ENCODE data around the gene OR5L2.
"Not testable (repeated sequence)": the region's sequence is repeated elsewhere in the genome, so short reads cannot be mapped to it uniquely, and the experiment has no call there.

The OR5L2 gene

GRCh38 chr11:55826919-55827318 is at the start of gene OR5L2:
Gene OR5L2 (plus strand): TSS chr11:55827219. CDS start chr11:55827219, 0 bp downstream.
- no peak for FAIRE-seq

GRCh38 chr11:55791606-55792005 is 35.4 kb upstream of the OR5L2 start:
- no peak for FAIRE-seq

- no peak for FAIRE-seq
Observed at GRCh38 chr11:55793321-55793720, 33.7 kb upstream of the OR5L2 start.

DNA sequence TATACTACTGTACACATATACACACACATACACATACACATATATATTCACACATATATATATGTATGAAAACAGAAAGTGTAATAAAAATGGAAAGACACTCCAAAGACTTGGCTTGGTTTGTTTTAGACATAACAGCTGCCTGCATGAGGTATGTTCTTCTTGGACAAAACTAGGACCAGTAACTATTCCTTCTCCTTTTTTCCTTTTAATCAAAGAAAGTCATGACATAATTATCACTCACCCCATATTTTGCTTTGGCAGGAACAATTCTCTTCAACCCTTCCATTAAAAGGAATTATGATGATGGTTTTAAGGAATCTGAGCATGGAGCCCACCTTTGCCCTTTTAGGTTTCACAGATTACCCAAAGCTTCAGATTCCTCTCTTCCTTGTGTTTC is 31.8 kb upstream of the OR5L2 start, which contains the start of gene OR5D14:
OR5D14 (plus strand) TSS at position 301 of the 400 bp plus-strand sequence; CDS start at position 301, 0 bp downstream.
- FAIRE-seq, result no peak

DNA sequence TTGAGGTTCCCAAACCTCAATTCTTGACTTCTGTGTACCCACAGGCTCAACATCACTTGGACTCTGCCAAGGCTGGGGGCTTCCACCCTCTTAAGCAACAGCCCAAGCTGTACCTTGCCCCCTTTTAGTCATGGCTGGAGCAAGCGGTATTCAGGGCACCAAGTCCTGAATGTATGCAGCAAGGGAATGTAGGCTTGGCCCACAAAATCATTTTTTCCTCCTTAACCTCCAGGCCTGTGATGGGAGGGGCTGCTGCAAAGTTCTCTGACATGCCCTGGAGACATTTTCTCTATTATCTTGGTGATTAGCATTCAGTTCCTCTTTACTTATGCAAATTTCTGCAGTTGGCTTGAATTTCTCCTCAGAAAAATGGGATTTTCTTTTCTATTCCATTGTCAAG is 20.8 kb upstream of the OR5L2 start:
- FAIRE-seq, result no peak

DNA sequence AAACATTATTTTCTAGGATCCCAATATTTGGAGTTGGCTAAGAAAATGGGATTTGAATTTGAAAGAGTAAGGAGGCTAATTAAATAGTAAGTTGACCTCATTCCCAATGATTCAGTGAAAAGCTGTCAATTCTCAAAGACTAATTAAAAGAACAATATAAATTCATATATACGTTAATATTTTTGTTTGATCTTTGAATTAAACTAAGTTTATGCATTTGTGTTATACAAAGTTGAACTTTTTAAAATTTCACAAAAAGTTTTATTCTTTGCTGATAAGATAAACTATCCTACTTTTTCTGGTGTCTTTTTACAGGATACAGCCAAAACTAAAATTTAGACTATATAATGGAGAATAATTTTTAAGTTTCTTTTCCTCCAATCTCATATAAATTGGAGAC is 16.0 kb upstream of the OR5L2 start, which contains the start of gene OR5L1:
OR5L1 (plus strand) TSS at position 301 of the 400 bp plus-strand sequence. CDS start 100 bp downstream, outside the sequence.
- FAIRE-seq, result no peak

DNA sequence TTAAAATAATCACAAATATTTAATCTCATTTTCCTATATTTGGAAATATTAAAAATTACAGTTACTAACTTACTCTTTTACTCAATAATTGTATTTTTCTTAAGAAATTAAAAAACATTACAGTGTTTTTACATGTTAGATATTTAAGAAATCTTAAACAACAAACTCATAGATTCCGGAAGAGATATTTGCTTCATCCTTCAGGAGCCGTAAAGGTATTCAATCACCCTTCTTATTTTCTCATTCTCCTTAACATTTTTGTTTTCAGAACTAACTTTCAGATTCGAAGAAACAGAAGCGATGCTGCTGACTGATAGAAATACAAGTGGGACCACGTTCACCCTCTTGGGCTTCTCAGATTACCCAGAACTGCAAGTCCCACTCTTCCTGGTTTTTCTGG is 7.7 kb upstream of the OR5L2 start, which contains the start of gene OR5D18:
OR5D18 (plus strand) TSS at position 301 of the 400 bp plus-strand sequence; CDS start at position 301, 0 bp downstream.
- no peak for FAIRE-seq

GRCh38 chr11:55838452-55838851 is 11.4 kb downstream of the OR5L2 start, which contains the start of gene OR5D16:
Gene OR5D16 (plus strand): TSS chr11:55838752. CDS start chr11:55838752, 0 bp downstream.
- no peak for FAIRE-seq

DNA sequence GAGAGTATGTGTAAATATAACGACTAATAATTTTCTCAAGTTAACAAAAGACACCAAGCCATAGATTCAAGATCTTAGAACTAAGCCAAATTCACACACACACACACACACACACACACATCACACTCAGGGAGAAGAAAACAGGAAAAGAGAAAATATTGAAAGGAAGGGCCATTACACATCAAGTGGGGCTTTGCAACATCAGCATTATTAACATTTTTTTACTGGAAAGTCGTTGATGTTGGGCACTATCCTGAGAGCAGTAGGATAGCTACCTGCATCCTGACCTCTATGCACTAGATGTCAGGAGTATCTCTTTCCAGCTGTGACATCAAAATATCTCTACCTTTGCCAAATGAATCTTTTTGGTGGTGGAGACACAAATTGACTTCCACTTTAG is 20.4 kb downstream of the OR5L2 start:
- FAIRE-seq, result no peak

DNA sequence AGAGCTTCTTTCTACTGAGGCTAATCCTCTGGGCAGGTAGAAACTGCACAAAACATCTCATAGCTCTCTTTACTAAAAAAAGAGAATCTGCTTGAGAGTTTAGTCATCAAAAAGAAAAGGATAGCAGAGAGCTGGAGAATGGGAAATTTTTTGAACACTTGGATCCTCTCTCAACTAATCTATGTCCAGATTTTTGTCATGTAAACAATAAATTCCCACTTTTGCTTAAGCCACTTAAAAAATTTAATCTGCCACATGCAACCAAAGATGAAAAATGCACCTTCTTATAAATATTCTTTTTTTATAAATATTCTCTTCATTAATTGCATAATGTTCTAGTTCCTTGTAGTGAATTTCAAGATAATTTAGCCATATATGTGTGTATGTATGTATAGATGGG is 22.0 kb downstream of the OR5L2 start:
- FAIRE-seq, result no peak

DNA sequence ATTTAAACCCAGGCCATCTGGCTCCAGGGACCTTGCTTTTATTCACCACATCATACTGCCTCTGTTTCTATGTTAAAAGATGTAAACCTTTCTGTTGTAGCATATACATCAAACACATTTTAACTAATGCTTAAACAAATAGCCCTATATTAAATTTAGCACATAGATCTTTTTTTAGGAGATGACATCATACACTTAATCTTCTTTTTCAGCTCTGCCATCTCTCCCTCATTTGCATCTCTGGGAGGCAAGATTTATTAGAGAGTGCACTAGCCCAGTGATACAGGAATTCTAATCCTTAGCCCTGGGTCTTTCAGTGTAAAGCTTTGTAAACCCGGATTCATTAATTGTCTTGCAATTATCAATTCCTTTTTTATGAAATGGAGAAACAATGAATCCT is 25.1 kb downstream of the OR5L2 start:
- FAIRE-seq, result no peak

DNA sequence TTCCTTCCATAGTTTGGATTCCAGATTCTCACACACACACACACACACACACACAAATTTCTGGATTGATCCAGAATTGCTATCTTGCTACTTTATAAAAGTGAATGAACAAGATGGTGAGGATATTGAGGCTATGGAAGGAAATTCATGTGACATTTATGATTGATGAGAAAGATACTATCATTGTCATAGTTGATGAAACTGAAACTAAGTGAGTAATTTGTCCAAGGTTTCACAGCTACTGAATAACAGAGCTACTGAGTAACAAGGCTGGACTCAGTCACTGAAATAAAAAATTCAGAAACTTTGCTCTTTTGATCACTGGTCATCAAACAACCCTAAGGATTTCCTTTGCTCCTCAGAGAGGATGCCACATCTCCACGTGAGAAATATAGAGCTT is 27.7 kb downstream of the OR5L2 start:
- FAIRE-seq, result no peak

DNA sequence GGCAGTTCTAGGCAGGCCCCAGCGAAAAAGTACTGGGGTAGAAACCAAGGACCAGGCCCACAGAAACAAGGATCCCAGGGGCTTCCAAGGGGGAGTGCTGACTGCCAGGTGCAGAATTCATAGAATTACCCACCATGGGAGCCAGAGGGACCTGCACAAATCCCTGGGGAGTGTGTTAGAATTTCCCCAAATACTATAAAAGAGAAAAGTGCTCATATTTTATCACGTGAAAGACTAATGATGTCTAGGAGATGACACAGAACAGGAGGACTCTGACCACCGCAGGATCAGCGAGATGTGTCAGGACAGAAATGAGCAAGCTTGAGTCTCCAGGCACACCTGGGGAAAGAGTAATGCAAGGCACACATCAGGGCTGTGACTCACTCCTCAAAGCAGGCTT is 40.3 kb downstream of the OR5L2 start:
- not testable (repeated sequence) for FAIRE-seq

GRCh38 chr11:55872731-55873130 is 45.7 kb downstream of the OR5L2 start:
- not testable (repeated sequence) for FAIRE-seq

DNA sequence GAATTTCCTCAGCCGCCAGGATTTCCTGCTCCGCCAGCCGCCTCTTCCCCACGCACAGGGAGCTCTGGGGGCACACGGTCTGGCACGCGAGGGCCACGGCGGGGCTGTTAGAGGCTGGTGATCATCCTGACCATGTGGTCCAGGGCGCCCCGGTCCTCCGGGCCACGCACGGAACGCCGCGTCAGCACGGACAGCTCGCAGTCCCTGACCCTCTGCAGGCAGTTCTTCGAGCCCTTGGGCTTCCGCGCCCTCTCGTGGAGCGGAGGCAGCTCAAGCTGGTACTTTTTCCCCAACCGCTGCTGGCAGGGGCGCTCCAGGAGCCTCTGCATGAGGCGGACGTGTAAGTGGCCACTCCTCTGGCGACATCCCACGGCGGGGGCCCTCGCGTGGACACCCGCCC is 46.1 kb downstream of the OR5L2 start:
- not testable (repeated sequence) for FAIRE-seq

All from endometrium (tissue), 2 donors.